Heart left ventricle (tissue), 16 donors: Measurements from ENCODE around the gene EVL. TPM values are rescaled to one million over a fixed set of nuclear protein-coding genes. Genes with fewer than 3 reads are reported as not detected.

Source experiments
- ATAC-seq, 4 donors: fragments of 200-7000 bp; cut with Tn5 transposase; one replicate each; pipeline ENCODE4 v1.9.1; 2020 to 2022; ENCODE audit warnings: moderate library complexity in 4 of 4, mild to moderate bottlenecking in 3 of 4, moderate number of reproducible peaks in 1 of 4
- DNase-seq, 5 donors: peaks; one replicate each; pipeline ENCODE4 v3.0.0-alpha.2; 2020
- H3K27ac ChIP-seq, 12 donors: fragments of 200-600 bp; sonication (generic) in 4 of 12; one replicate each; pipeline versions ENCODE4 v1.5.0 to v1.8.0; 2016 to 2022; ENCODE audit warnings: mild to moderate bottlenecking in 2 of 12
- H3K27me3 ChIP-seq, 9 donors: fragments of 200-600 bp; sonication (generic) in 2 of 9; one replicate each; pipeline versions ENCODE4 v1.5.1 to v1.8.0; 2016 to 2022; ENCODE audit warnings: mild to moderate bottlenecking in 3 of 9
- H3K36me3 ChIP-seq, 9 donors: fragments of 200-600 bp; sonication (generic) in 2 of 9; one replicate each; pipeline versions ENCODE4 v1.5.0 to v1.8.0; 2018 to 2022; ENCODE audit warnings: mild to moderate bottlenecking in 2 of 9
- H3K4me1 ChIP-seq, 12 donors: fragments of 200-600 bp; sonication (generic) in 4 of 12; one replicate each; pipeline versions ENCODE4 v1.5.0 to v1.8.0; 2016 to 2022; ENCODE audit warnings: mild to moderate bottlenecking in 3 of 12
- H3K4me3 ChIP-seq, 12 donors: fragments of 200-600 bp; sonication (generic) in 4 of 12; one replicate each; pipeline versions ENCODE4 v1.5.0 to v1.8.0; 2017 to 2022; ENCODE audit warnings: mild to moderate bottlenecking in 9 of 12, moderate library complexity in 4 of 12
- H3K9me3 ChIP-seq, 12 donors: fragments of 200-600 bp; sonication (generic) in 4 of 12; one replicate each; pipeline versions ENCODE4 v1.5.0 to v1.8.0; 2016 to 2022; ENCODE audit warnings: mild to moderate bottlenecking in 1 of 12
- CTCF ChIP-seq, 12 donors: fragments of 200-600 bp; sonication (generic) in 4 of 12; IDR thresholded peaks; one replicate each; pipeline versions ENCODE4 v1.5.0 to v1.8.0; 2018 to 2022; ENCODE audit warnings: antibody characterized with exemption in 12 of 12, mild to moderate bottlenecking in 5 of 12
- POLR2A ChIP-seq, 2 donors: fragments of 450-650 bp; IDR thresholded peaks; one replicate each; pipeline ENCODE4 v1.6.1; 2017; ENCODE audit warnings: antibody characterized with exemption in 2 of 2, mild to moderate bottlenecking in 2 of 2, moderate library complexity in 2 of 2
- WGBS, 4 donors: extraction: QIAGEN DNeasy Blood & Tissue Kit in 2 of 4; methylation state at CpG; one replicate each; pipeline versions ENCODE4 v1.1.5 to v1.1.7; 2013 to 2018; 5-methylcytosine and 5-hydroxymethylcytosine counted together
- intact Hi-C, 10 donors: fragments of 100-400 bp; cut with DNase I; formaldehyde crosslinking; loops; one replicate each; pipeline versions ENCODE4 v1.11.1 to v1.14.2; 2022
- polyA plus RNA-seq, 2 donors: library from polyadenylated mRNA; stranded (reverse); fragments of 200-250 nt; gene quantifications; one replicate each; pipeline ENCODE4 v1.2.3, GENCODE V29; 2013
- total RNA-seq, 9 donors: library from RNA; depleted of rRNA in 2 of 9; stranded (reverse); fragments of >200 nt in 2 of 9; fragmentation: NEBNext Ultra II Directional in 3 of 9; extraction: Animal tissue kit (Norgen Biotek cat#: 25700) in 3 of 9; gene quantifications; one replicate each; pipeline versions ENCODE4 v1.1.0 to v1.2.4, GENCODE V29; 2016 to 2023
- donor health status: ischemic (EF 13 %, LVEDD 7.1; RV severe dilation, severe dysfunction).
- donor health status: healthy with polysubstance abuse.
- donor health status: DM: no; HTN: yes; CAD: no.
- donor health status: DM: no; HTN: no; CAD: no.
- donor health status: ischemic (EF 25% LVEDD 6.9; RV normal size, moderate dysfunction).
- donor health status: ischemic (EF 25% LVEDD 5.7; RV mildly dilated, moderate dysfunction).
- donor health status: healthy.
- donor health status: DM: yes; HTN: yes; CAD: no.
- donor health status: ischemic (EF 35%, LVEDD 5.7; RV mildly dilated, moderate dysfunction).
- donor health status: nonischemic (EF 11% LVEDD 7.7; RV severe dilation, severe dysfunction).
- donor health status: DM: yes; HTN: yes; CAD: no.
- donor health status: PGD.
- donor health status: ischemic (EF 29% LVEDD 5.4; RV normal size, mild dysfunction).
- donor health status: nonischemic (EF 23%, LVEDD 6.1; RV moderate dilation, normal function).

The EVL gene
- total and polyA plus RNA-seq, 11 donors: 23.8 to 116 (median 39.9) TPM

- peaks cover 0 to 39% (median 0%) of the 10 kb centered on the region in 9 donors for H3K36me3 ChIP-seq
- no peaks in the 10 kb centered on the region for H3K27me3 ChIP-seq
- DNase-seq (peak in 1 of 5 donors; percentile 21), ATAC-seq (no peak)
- WGBS, 4 donors: 96 to 98% (median 97%) methylated on average over 8 of the region's 8 CpGs
- H3K4me1 ChIP-seq: peaks cover 0 to 4% (median 0%) of the 10 kb centered on the region in 12 donors
- H3K9me3 ChIP-seq: no peaks in the 10 kb centered on the region
- intact Hi-C loops: no loop called here
- no peak for TF ChIP-seq CTCF (IDR thresholded peaks at IDR 0.05)
- no peak for TF ChIP-seq POLR2A (IDR thresholded peaks at IDR 0.05)
- no peak overlapping the region for H3K27ac ChIP-seq
- no peak overlapping the region for H3K4me3 ChIP-seq
Measured at GRCh38 chr14:100119251-100119650, 54.0 kb downstream of the EVL start.

- H3K4me1 ChIP-seq: peaks cover 0 to 4% (median 0%) of the 10 kb centered on the region in 12 donors
- no peak overlapping the region for H3K4me3 ChIP-seq
- H3K27me3 ChIP-seq: no peaks in the 10 kb centered on the region
- ATAC-seq: no peak
- intact Hi-C loops: loop anchor here in 2 of 10 donors (5.0 to 10.0 kb wide), 2 partner anchors 72 to 254 kb away; partner anchors contain the start of gene WDR25 (in 1 of the 2)
- H3K27ac ChIP-seq: no peak overlapping the region
- peaks cover 0 to 45% (median 0%) of the 10 kb centered on the region in 9 donors for H3K36me3 ChIP-seq
- no peaks in the 10 kb centered on the region for H3K9me3 ChIP-seq
- DNase-seq: no peak
- 93 to 97% (median 95%) methylated on average over 16 to 18 of the region's 18 CpGs for WGBS, 4 donors
- TF ChIP-seq CTCF (IDR thresholded peaks at IDR 0.05) (no peak), POLR2A (IDR thresholded peaks at IDR 0.05) (no peak)
Measured at GRCh38 chr14:100120522-100121269, 55.5 kb downstream of the EVL start.

DNA sequence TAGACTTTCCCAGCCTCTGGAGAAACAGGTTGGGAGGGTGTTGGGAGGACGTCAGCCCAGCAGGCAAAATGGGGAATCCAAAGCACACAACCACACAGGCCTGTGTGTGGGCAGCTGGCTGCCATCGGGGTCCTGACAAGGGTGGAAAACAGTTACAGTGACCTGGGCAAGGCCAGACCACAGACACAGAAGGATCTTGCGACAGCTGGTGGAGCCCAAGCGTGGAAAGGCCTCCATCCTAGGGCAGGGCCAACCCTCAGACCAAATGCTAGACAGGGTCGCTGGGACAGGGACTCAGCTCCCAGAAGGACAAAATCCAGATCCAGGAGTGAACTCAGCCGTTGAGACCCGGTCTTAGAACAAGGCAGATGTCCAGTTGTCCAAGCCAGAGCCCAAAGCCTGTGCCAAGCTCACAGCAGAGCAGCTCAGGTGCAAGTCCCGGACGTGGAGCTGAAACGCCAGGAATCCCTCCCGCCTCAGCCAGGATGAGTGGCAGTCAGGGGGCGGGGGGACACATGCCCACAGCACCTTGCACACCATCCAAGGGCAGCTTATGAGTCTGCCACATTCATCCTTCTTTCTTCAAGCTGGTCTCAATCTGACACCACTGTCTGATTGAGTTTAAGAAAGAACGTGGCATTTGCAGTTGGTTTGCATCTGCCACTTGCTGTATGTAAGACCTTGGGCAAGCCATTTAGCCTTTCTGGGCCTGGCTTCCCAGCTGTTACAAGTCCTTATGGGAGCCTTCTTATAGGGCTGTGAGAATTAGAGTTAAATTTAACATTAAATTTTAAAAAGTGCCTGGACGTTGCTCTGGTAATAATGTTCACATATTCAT lies 56.6 kb downstream of the EVL start:
- ATAC-seq: no peak

More for the DNA sequence above, 56.6 kb downstream of the EVL start:
- H3K9me3 ChIP-seq: no peaks in the 10 kb centered on the region
- intact Hi-C loops: loop anchor here in 2 of 10 donors (5.0 to 10.0 kb wide), 2 partner anchors 70 to 253 kb away; partner anchors contain the start of gene WDR25 (in 1 of the 2)
- no peak overlapping the region for H3K4me3 ChIP-seq
- no peak for DNase-seq
- no peak overlapping the region for H3K27ac ChIP-seq
- H3K4me1 ChIP-seq: peaks cover 0 to 4% (median 0%) of the 10 kb centered on the region in 12 donors
- peaks cover 0 to 49% (median 0%) of the 10 kb centered on the region in 9 donors for H3K36me3 ChIP-seq
- 86 to 95% (median 92%) methylated on average over 4 to 14 of the region's 14 CpGs for WGBS, 4 donors
- TF ChIP-seq CTCF (IDR thresholded peaks at IDR 0.05): no peak
- no peak for TF ChIP-seq POLR2A (IDR thresholded peaks at IDR 0.05)
- no peaks in the 10 kb centered on the region for H3K27me3 ChIP-seq
